CD4-positive, alpha-beta memory T cell (primary cell): ENCODE data around the gene RBP4. TPM values are rescaled to one million over a fixed set of nuclear protein-coding genes. Genes with fewer than 3 reads are reported as not detected.
A peak's percentile ranks its signal among the peaks of the same experiment; 100 is the strongest.

Experiments
- CTCF ChIA-PET: fragments of 350-600 bp; sonication (Branson Sonifier 250); formaldehyde crosslinking; loops from one replicate; lab custom pipeline; 2021; ENCODE audit warnings: inconsistent platforms; ENCODE audit not compliant: partially characterized antibody; lab: Charles Lee
- POLR2A ChIA-PET: fragments of 350-600 bp; sonication (Branson Sonifier 250); formaldehyde crosslinking; loops from one replicate; lab custom pipeline; 2021; ENCODE audit not compliant: partially characterized antibody; lab: Charles Lee
- DNase-seq, 5 donors: peaks; one replicate each; pipeline versions ENCODE4 v3.0.0 to v3.0.0-alpha.2; 2020 to 2022; ENCODE audit warnings: mixed read lengths in 1 of 5
- H3K27ac ChIP-seq: one replicate; pipeline ENCODE4 v1.7.0; 2013; ENCODE audit warnings: low read depth, low read length
- H3K27me3 ChIP-seq: 2 replicates; pipeline ENCODE4 v1.7.0; 2013; ENCODE audit warnings: mild to moderate bottlenecking, low read length, moderate library complexity; ENCODE audit not compliant: insufficient read depth
- H3K36me3 ChIP-seq: 2 replicates; pipeline ENCODE4 v1.7.0; 2013; ENCODE audit warnings: mild to moderate bottlenecking, low read length, moderate library complexity; ENCODE audit not compliant: insufficient read depth
- H3K4me1 ChIP-seq: 2 replicates; pipeline ENCODE4 v1.7.0; 2013; ENCODE audit warnings: mild to moderate bottlenecking, low read length, moderate library complexity; ENCODE audit not compliant: insufficient read depth
- H3K4me3 ChIP-seq, 2 donors: one replicate each; pipeline ENCODE4 v1.7.0; 2013; ENCODE audit warnings: low read length in 2 of 2, mild to moderate bottlenecking in 1 of 2
- H3K9me3 ChIP-seq, 2 donors: one replicate each; pipeline ENCODE4 v1.7.0; 2013; ENCODE audit warnings: low read length in 2 of 2, control low read depth in 1 of 2; ENCODE audit not compliant: control insufficient read depth in 1 of 2
- H3K27ac Mint-ChIP-seq, 7 donors: one replicate each; pipeline ENCODE4 v1.8.0; 2020 to 2021; ENCODE audit warnings: mixed read lengths in 7 of 7, mild to moderate bottlenecking in 6 of 7, inconsistent platforms in 3 of 7, moderate library complexity in 3 of 7
- H3K27me3 Mint-ChIP-seq, 2 donors: one replicate each; pipeline ENCODE4 v1.8.0; 2020 to 2021; ENCODE audit warnings: mixed read lengths in 2 of 2
- H3K36me3 Mint-ChIP-seq, 2 donors: one replicate each; pipeline ENCODE4 v1.8.0; 2020 to 2021; ENCODE audit warnings: mixed read lengths in 2 of 2, inconsistent platforms in 1 of 2, mild to moderate bottlenecking in 1 of 2
- H3K4me1 Mint-ChIP-seq, 4 donors: one replicate each; pipeline ENCODE4 v1.8.0; 2020 to 2021; ENCODE audit warnings: mixed read lengths in 4 of 4, mild to moderate bottlenecking in 1 of 4
- H3K4me3 Mint-ChIP-seq, 8 donors: one replicate each; pipeline ENCODE4 v1.8.0; 2020 to 2021; ENCODE audit warnings: mixed read lengths in 8 of 8, mild to moderate bottlenecking in 7 of 8, moderate library complexity in 6 of 8, inconsistent platforms in 3 of 8
- H3K9me3 Mint-ChIP-seq, 8 donors: one replicate each; pipeline ENCODE4 v1.8.0; 2020 to 2021; ENCODE audit warnings: mixed read lengths in 8 of 8, mild to moderate bottlenecking in 5 of 8, inconsistent platforms in 3 of 8, moderate library complexity in 1 of 8
- intact Hi-C: fragments of 100-400 bp; cut with micrococcal nuclease; formaldehyde crosslinking; loops from one replicate; pipeline ENCODE4 v1.15.1; 2023
- polyA plus RNA-seq, 2 donors: library from polyadenylated mRNA; unstranded; fragments of 300-500 nt; fragmentation: Illumina TruSeq; gene quantifications; one replicate each; pipeline ENCODE4 v1.2.3, GENCODE V29; 2021
- total RNA-seq, 2 experiments: library from RNA; stranded (reverse); gene quantifications; one replicate each; pipeline ENCODE4 v1.2.3, GENCODE V29; 2021

RBP4 gene
- total and polyA plus RNA-seq, 4 experiments from 2014 or later, result not detected

- ChIA-PET POLR2A (no interaction called here), CTCF (no interaction called here)
- Histone ChIP-seq H3K4me1 (no peaks in the 10 kb centered on the region), H3K27ac (no peak overlapping the region), H3K4me3 (no peak overlapping the region), H3K36me3 (no peaks in the 10 kb centered on the region), H3K27me3 (peaks cover 19% of the 10 kb centered on the region), H3K9me3 (no peaks in the 10 kb centered on the region)
- DNase-seq, result no peak
- Mint-ChIP-seq H3K9me3 (peaks cover 0 to 9% (median 0%) of the 10 kb centered on the region in 8 donors), H3K4me1 (peaks cover 0 to 9% (median 2%) of the 10 kb centered on the region in 4 donors), H3K27me3 (peaks cover 24 to 32% of the 10 kb centered on the region in 2 donors), H3K4me3 (no peak overlapping the region), H3K27ac (no peak overlapping the region), H3K36me3 (no peaks in the 10 kb centered on the region)
- intact Hi-C loops, result no loop called here
Observed at GRCh38 chr10:93601774-93602162, 733 bp upstream of the RBP4 start.

- Histone ChIP-seq H3K27ac (no peak overlapping the region), H3K27me3 (peaks cover 19% of the 10 kb centered on the region), H3K4me3 (no peak overlapping the region), H3K9me3 (no peaks in the 10 kb centered on the region), H3K4me1 (no peaks in the 10 kb centered on the region), H3K36me3 (no peaks in the 10 kb centered on the region)
- Mint-ChIP-seq H3K27ac (no peak overlapping the region), H3K4me3 (no peak overlapping the region), H3K36me3 (no peaks in the 10 kb centered on the region), H3K27me3 (peaks cover 19 to 27% of the 10 kb centered on the region in 2 donors), H3K4me1 (peaks cover 0 to 9% (median 2%) of the 10 kb centered on the region in 4 donors), H3K9me3 (no peaks in the 10 kb centered on the region)
- CTCF ChIA-PET, result no interaction called here
- DNase-seq, result no peak
- intact Hi-C loops, result no loop called here
- POLR2A ChIA-PET, result no interaction called here
Observed at GRCh38 chr10:93600446-93601145, 439 bp downstream of the RBP4 start.

GRCh38 chr10:93599778-93600177 is 1.3 kb downstream of the RBP4 start:
- H3K4me1 Mint-ChIP-seq, result peaks cover 0 to 9% (median 2%) of the 10 kb centered on the region in 4 donors
- H3K9me3 Mint-ChIP-seq, result no peaks in the 10 kb centered on the region
- no peak overlapping the region for H3K27ac ChIP-seq
- intact Hi-C loops, result no loop called here
- H3K4me3 Mint-ChIP-seq, result peak overlapping the region in 1 of 8 donors; percentile 42
- H3K27me3 Mint-ChIP-seq, result peaks cover 18 to 27% of the 10 kb centered on the region in 2 donors
- CTCF ChIA-PET, result no interaction called here
- no peaks in the 10 kb centered on the region for H3K4me1 ChIP-seq
- H3K4me3 ChIP-seq, result no peak overlapping the region
- H3K27ac Mint-ChIP-seq, result no peak overlapping the region
- peaks cover 19% of the 10 kb centered on the region for H3K27me3 ChIP-seq
- POLR2A ChIA-PET, result no interaction called here
- H3K9me3 ChIP-seq, result no peaks in the 10 kb centered on the region
- H3K36me3 ChIP-seq, result no peaks in the 10 kb centered on the region
- no peaks in the 10 kb centered on the region for H3K36me3 Mint-ChIP-seq
- DNase-seq, result no peak

- H3K36me3 ChIP-seq, result no peaks in the 10 kb centered on the region
- Mint-ChIP-seq H3K27ac (no peak overlapping the region), H3K4me1 (peaks cover 0 to 9% (median 2%) of the 10 kb centered on the region in 4 donors), H3K27me3 (peaks cover 18 to 23% of the 10 kb centered on the region in 2 donors), H3K36me3 (no peaks in the 10 kb centered on the region), H3K9me3 (no peaks in the 10 kb centered on the region), H3K4me3 (no peak overlapping the region)
- H3K9me3 ChIP-seq, result no peaks in the 10 kb centered on the region
- intact Hi-C loops, result no loop called here
- no peak overlapping the region for H3K4me3 ChIP-seq
- CTCF ChIA-PET, result no interaction called here
- POLR2A ChIA-PET, result no interaction called here
- no peak overlapping the region for H3K27ac ChIP-seq
- H3K27me3 ChIP-seq, result peaks cover 19% of the 10 kb centered on the region
- DNase-seq, result no peak
- no peaks in the 10 kb centered on the region for H3K4me1 ChIP-seq
Observed at GRCh38 chr10:93599335-93599734, 1.7 kb downstream of the RBP4 start.

GRCh38 chr10:93598157-93598556 is 2.9 kb downstream of the RBP4 start:
- intact Hi-C loops, result no loop called here
- Histone ChIP-seq H3K27ac (no peak overlapping the region), H3K4me1 (no peaks in the 10 kb centered on the region), H3K27me3 (peaks cover 19% of the 10 kb centered on the region), H3K36me3 (no peaks in the 10 kb centered on the region), H3K9me3 (no peaks in the 10 kb centered on the region), H3K4me3 (no peak overlapping the region)
- peaks cover 0 to 9% (median 2%) of the 10 kb centered on the region in 4 donors for H3K4me1 Mint-ChIP-seq
- ChIA-PET CTCF (no interaction called here), POLR2A (no interaction called here)
- no peak for DNase-seq
- H3K36me3 Mint-ChIP-seq, result no peaks in the 10 kb centered on the region
- no peak overlapping the region for H3K4me3 Mint-ChIP-seq
- H3K9me3 Mint-ChIP-seq, result no peaks in the 10 kb centered on the region
- H3K27ac Mint-ChIP-seq, result no peak overlapping the region
- peaks cover 13 to 16% of the 10 kb centered on the region in 2 donors for H3K27me3 Mint-ChIP-seq

GRCh38 chr10:93597075-93597599 is 3.9 kb downstream of the RBP4 start:
- intact Hi-C loops, result no loop called here
- Histone ChIP-seq H3K4me1 (no peaks in the 10 kb centered on the region), H3K27ac (no peak overlapping the region), H3K9me3 (no peaks in the 10 kb centered on the region), H3K4me3 (no peak overlapping the region), H3K27me3 (peaks cover 14% of the 10 kb centered on the region), H3K36me3 (no peaks in the 10 kb centered on the region)
- H3K9me3 Mint-ChIP-seq, result no peaks in the 10 kb centered on the region
- peaks cover 10 to 12% of the 10 kb centered on the region in 2 donors for H3K27me3 Mint-ChIP-seq
- H3K4me3 Mint-ChIP-seq, result no peak overlapping the region
- H3K36me3 Mint-ChIP-seq, result no peaks in the 10 kb centered on the region
- DNase-seq, result no peak
- H3K27ac Mint-ChIP-seq, result no peak overlapping the region
- CTCF ChIA-PET, result no interaction called here
- POLR2A ChIA-PET, result no interaction called here
- H3K4me1 Mint-ChIP-seq, result peaks cover 0 to 9% (median 2%) of the 10 kb centered on the region in 4 donors

GRCh38 chr10:93596539-93596938 is 4.5 kb downstream of the RBP4 start:
- POLR2A ChIA-PET, result no interaction called here
- CTCF ChIA-PET, result no interaction called here
- no peak overlapping the region for H3K27ac Mint-ChIP-seq
- no peaks in the 10 kb centered on the region for H3K36me3 Mint-ChIP-seq
- H3K27ac ChIP-seq, result no peak overlapping the region
- no peaks in the 10 kb centered on the region for H3K4me1 ChIP-seq
- peaks cover 11% of the 10 kb centered on the region for H3K27me3 ChIP-seq
- H3K9me3 ChIP-seq, result no peaks in the 10 kb centered on the region
- H3K4me3 ChIP-seq, result no peak overlapping the region
- intact Hi-C loops, result no loop called here
- DNase-seq, result no peak
- peaks cover 0 to 6% (median 1%) of the 10 kb centered on the region in 4 donors for H3K4me1 Mint-ChIP-seq
- H3K9me3 Mint-ChIP-seq, result no peaks in the 10 kb centered on the region
- H3K27me3 Mint-ChIP-seq, result peaks cover 4 to 6% of the 10 kb centered on the region in 2 donors
- no peak overlapping the region for H3K4me3 Mint-ChIP-seq
- H3K36me3 ChIP-seq, result no peaks in the 10 kb centered on the region
